Liver (tissue), 9 donors: ENCODE results near the gene GSKIP. TPM values are rescaled to one million over a fixed set of nuclear protein-coding genes. Genes with fewer than 3 reads are reported as not detected.

Experiments
- DNase-seq: peaks from one replicate; pipeline ENCODE4 v3.0.0-alpha.2; 2017; ENCODE audit warnings: low spot score
- H3K27ac ChIP-seq, 2 donors: one replicate each; pipeline ENCODE4 v1.7.0; 2013; ENCODE audit warnings: inconsistent platforms in 2 of 2, low read length in 2 of 2, control low read depth in 1 of 2, low read depth in 1 of 2, mild to moderate bottlenecking in 1 of 2
- H3K27me3 ChIP-seq, 4 donors: one replicate each; pipeline versions ENCODE4 v1.6.1 to v1.7.0; 2013; ENCODE audit warnings: low read length in 3 of 4, inconsistent platforms in 1 of 4, mild to moderate bottlenecking in 1 of 4, moderate library complexity in 1 of 4; ENCODE audit not compliant: control insufficient read depth in 4 of 4, insufficient read depth in 4 of 4
- H3K36me3 ChIP-seq, 4 donors: one replicate each; pipeline versions ENCODE4 v1.6.1 to v1.7.0; 2013; ENCODE audit warnings: low read length in 3 of 4, mild to moderate bottlenecking in 3 of 4, low read depth in 1 of 4, moderate library complexity in 1 of 4; ENCODE audit not compliant: control insufficient read depth in 4 of 4, insufficient read depth in 3 of 4
- H3K4me1 ChIP-seq, 4 donors: one replicate each; pipeline versions ENCODE4 v1.6.1 to v1.7.0; 2013; ENCODE audit warnings: low read length in 3 of 4, mild to moderate bottlenecking in 3 of 4, moderate library complexity in 1 of 4; ENCODE audit not compliant: control insufficient read depth in 4 of 4, insufficient read depth in 4 of 4
- H3K4me3 ChIP-seq, 3 donors: one replicate each; pipeline versions ENCODE4 v1.6.1 to v1.7.0; 2013; ENCODE audit warnings: low read length in 3 of 3, control low read depth in 1 of 3, low read depth in 1 of 3, mild to moderate bottlenecking in 1 of 3
- H3K9ac ChIP-seq, 2 donors: one replicate each; pipeline ENCODE4 v1.7.0; 2013; ENCODE audit warnings: low read length in 2 of 2, mild to moderate bottlenecking in 2 of 2, moderate library complexity in 2 of 2, control low read depth in 1 of 2, low read depth in 1 of 2
- H3K9me3 ChIP-seq, 4 donors: one replicate each; pipeline versions ENCODE4 v1.6.1 to v1.7.0; 2013; ENCODE audit warnings: low read length in 3 of 4; ENCODE audit not compliant: control insufficient read depth in 4 of 4
- ATF3 ChIP-seq: IDR thresholded peaks from 2 replicates; pipeline ENCODE4 v1.6.1; 2016; ENCODE audit warnings: antibody characterized with exemption
- EGR1 ChIP-seq, 2 donors: IDR thresholded peaks; 2 replicates each; pipeline ENCODE4 v1.6.1; 2016 to 2018; ENCODE audit warnings: antibody characterized with exemption in 2 of 2, low read depth in 2 of 2
- FOXA1 ChIP-seq: IDR thresholded peaks from 2 replicates; pipeline ENCODE4 v1.6.1; 2016; ENCODE audit warnings: antibody characterized with exemption
- FOXA2 ChIP-seq: IDR thresholded peaks from 2 replicates; pipeline ENCODE4 v1.6.1; 2016; ENCODE audit warnings: antibody characterized with exemption
- GABPA ChIP-seq, 2 donors: IDR thresholded peaks in 1 of 2; conservative IDR thresholded peaks in 1 of 2; 2 replicates each; pipeline ENCODE4 v1.6.1; 2016; ENCODE audit warnings: antibody characterized with exemption in 2 of 2, mild to moderate bottlenecking in 1 of 2, moderate library complexity in 1 of 2
- HNF4A ChIP-seq, 2 donors: conservative IDR thresholded peaks; 2 replicates each; pipeline ENCODE4 v1.6.1; 2016; ENCODE audit warnings: antibody characterized with exemption in 2 of 2, mild to moderate bottlenecking in 2 of 2
- HNF4G ChIP-seq: IDR thresholded peaks from 2 replicates; pipeline ENCODE4 v1.6.1; 2016; ENCODE audit warnings: antibody characterized with exemption
- JUND ChIP-seq, 2 donors: IDR thresholded peaks; 2 replicates each; pipeline ENCODE4 v1.6.1; 2016; ENCODE audit warnings: antibody characterized with exemption in 2 of 2
- NR2F2 ChIP-seq: IDR thresholded peaks from 2 replicates; pipeline ENCODE4 v1.6.1; 2016; ENCODE audit warnings: antibody characterized with exemption
- RAD21 ChIP-seq, 2 donors: IDR thresholded peaks; 2 replicates each; pipeline ENCODE4 v1.6.1; 2016; ENCODE audit warnings: antibody characterized with exemption in 2 of 2, mild to moderate bottlenecking in 2 of 2
- RXRA ChIP-seq, 2 donors: IDR thresholded peaks; 2 replicates each; pipeline ENCODE4 v1.6.1; 2017 to 2018; ENCODE audit warnings: antibody characterized with exemption in 2 of 2, mild to moderate bottlenecking in 1 of 2
- SP1 ChIP-seq: IDR thresholded peaks from 2 replicates; pipeline ENCODE4 v1.6.1; 2018; ENCODE audit warnings: antibody characterized with exemption, mild to moderate bottlenecking
- TAF1 ChIP-seq: conservative IDR thresholded peaks from 2 replicates; pipeline ENCODE4 v1.6.1; 2016; ENCODE audit warnings: antibody characterized with exemption, mild to moderate bottlenecking
- YY1 ChIP-seq: IDR thresholded peaks from 2 replicates; pipeline ENCODE4 v1.6.1; 2016; ENCODE audit warnings: antibody characterized with exemption, mild to moderate bottlenecking
- WGBS: extraction: QIAGEN DNeasy Blood & Tissue Kit; methylation state at CpG from one replicate; pipeline ENCODE4 v1.1.7; 2013; 5-methylcytosine and 5-hydroxymethylcytosine counted together
- polyA plus RNA-seq, 2 donors: library from polyadenylated mRNA; stranded (reverse) in 1 of 2; unstranded in 1 of 2; fragments of 200-250 nt in 1 of 2; fragments of >200 nt in 1 of 2; fragmentation: Nextera tagmentation in 1 of 2; extraction: Ambion mirVana in 1 of 2; gene quantifications; one replicate each; pipeline versions ENCODE4 v1.2.1 to v1.2.3, GENCODE V29; 2013 to 2015
- total RNA-seq, 2 donors: library from RNA; depleted of rRNA; stranded (reverse); fragments of >200 nt; gene quantifications; one replicate each; pipeline ENCODE4 v1.2.3, GENCODE V29; 2014
- TF ChIP-seq, protein P1 (sequence below): fragments of 150-350 bp; IDR thresholded peaks from 2 replicates; pipeline ENCODE4 v1.5.1; 2017; ENCODE audit warnings: improper control_type of control experiment, low read depth, low read length; ENCODE audit not compliant: missing input control
- TF ChIP-seq, protein P2 (sequence below): IDR thresholded peaks from 2 replicates; pipeline ENCODE4 v1.6.1; 2016; ENCODE audit warnings: antibody characterized with exemption, mild to moderate bottlenecking
- TF ChIP-seq, protein P3 (sequence below): IDR thresholded peaks from 2 replicates; pipeline ENCODE4 v1.6.1; 2016; ENCODE audit warnings: antibody characterized with exemption
- TF ChIP-seq, protein P4 (sequence below): IDR thresholded peaks from 2 replicates; pipeline ENCODE4 v1.6.1; 2016; ENCODE audit warnings: antibody characterized with exemption
- donor health status: healthy.
- donor health status: healthy.
- donor health status: healthy.
- donor health status: healthy.
- donor health status: healthy.

Gene GSKIP
- total and polyA plus RNA-seq, 4 donors, result 10.9 to 23.7 (median 14.4) TPM

GRCh38 chr14:96352708-96353107 lies 10.6 kb upstream of the GSKIP start (continued):
- TF ChIP-seq, protein P1, sequence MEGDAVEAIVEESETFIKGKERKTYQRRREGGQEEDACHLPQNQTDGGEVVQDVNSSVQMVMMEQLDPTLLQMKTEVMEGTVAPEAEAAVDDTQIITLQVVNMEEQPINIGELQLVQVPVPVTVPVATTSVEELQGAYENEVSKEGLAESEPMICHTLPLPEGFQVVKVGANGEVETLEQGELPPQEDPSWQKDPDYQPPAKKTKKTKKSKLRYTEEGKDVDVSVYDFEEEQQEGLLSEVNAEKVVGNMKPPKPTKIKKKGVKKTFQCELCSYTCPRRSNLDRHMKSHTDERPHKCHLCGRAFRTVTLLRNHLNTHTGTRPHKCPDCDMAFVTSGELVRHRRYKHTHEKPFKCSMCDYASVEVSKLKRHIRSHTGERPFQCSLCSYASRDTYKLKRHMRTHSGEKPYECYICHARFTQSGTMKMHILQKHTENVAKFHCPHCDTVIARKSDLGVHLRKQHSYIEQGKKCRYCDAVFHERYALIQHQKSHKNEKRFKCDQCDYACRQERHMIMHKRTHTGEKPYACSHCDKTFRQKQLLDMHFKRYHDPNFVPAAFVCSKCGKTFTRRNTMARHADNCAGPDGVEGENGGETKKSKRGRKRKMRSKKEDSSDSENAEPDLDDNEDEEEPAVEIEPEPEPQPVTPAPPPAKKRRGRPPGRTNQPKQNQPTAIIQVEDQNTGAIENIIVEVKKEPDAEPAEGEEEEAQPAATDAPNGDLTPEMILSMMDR, result no peak

DNA sequence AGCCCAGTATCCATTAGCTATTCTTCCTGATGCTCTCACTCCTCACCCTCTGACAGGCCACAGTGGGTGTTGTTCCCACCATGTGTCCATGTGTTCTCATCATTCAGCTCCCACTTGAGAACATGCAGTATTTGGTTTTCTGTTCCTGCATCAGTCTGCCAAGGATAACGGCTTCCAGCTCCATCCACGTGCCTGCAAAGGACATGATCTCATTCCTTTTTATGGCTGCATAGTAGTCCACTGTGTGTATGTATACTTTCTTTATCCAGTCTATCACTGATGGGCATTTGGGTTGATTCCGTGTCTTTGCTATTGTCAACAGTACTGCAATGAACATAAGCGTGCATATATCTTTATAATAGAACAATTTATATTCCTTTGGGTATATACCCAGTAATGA lies 9.1 kb upstream of the GSKIP start:
- Histone ChIP-seq H3K27ac (no peak overlapping the region), H3K4me1 (peaks cover 0 to 1% (median 0%) of the 10 kb centered on the region in 4 donors), H3K27me3 (no peaks in the 10 kb centered on the region), H3K4me3 (no peak overlapping the region), H3K9me3 (no peaks in the 10 kb centered on the region), H3K9ac (no peak overlapping the region), H3K36me3 (peaks cover 0 to 3% (median 0%) of the 10 kb centered on the region in 4 donors)
- 97% methylated on average over 4 of the region's 4 CpGs for WGBS
- DNase-seq, result no peak
- TF ChIP-seq JUND (IDR thresholded peaks at IDR 0.05) (no peak), FOXA2 (no peak)

- no peak overlapping the region for H3K4me3 ChIP-seq
- DNase-seq, result no peak
- no peaks in the 10 kb centered on the region for H3K27me3 ChIP-seq
- no peak overlapping the region for H3K9ac ChIP-seq
- peaks cover 1 to 13% (median 8%) of the 10 kb centered on the region in 4 donors for H3K4me1 ChIP-seq
- H3K9me3 ChIP-seq, result no peaks in the 10 kb centered on the region
- H3K36me3 ChIP-seq, result peaks cover 0 to 3% (median 0%) of the 10 kb centered on the region in 4 donors
- no peak overlapping the region for H3K27ac ChIP-seq
- TF ChIP-seq RAD21 (IDR thresholded peaks at IDR 0.05) (no peak), TAF1 (no peak), ATF3 (no peak), FOXA1 (no peak), HNF4G (no peak), HNF4A (conservative IDR thresholded peaks at IDR 0.05) (no peak), YY1 (no peak), NR2F2 (no peak), SP1 (no peak), GABPA (IDR thresholded peaks at IDR 0.05 in 1 of 2, conservative IDR thresholded peaks at IDR 0.05 in 1 of 2) (no peak), RXRA (IDR thresholded peaks at IDR 0.05) (no peak), FOXA2 (no peak), EGR1 (IDR thresholded peaks at IDR 0.05; ENCODE audit: low read depth in 2 of 2) (no peak), JUND (IDR thresholded peaks at IDR 0.05) (no peak)
- TF ChIP-seq, protein P2, sequence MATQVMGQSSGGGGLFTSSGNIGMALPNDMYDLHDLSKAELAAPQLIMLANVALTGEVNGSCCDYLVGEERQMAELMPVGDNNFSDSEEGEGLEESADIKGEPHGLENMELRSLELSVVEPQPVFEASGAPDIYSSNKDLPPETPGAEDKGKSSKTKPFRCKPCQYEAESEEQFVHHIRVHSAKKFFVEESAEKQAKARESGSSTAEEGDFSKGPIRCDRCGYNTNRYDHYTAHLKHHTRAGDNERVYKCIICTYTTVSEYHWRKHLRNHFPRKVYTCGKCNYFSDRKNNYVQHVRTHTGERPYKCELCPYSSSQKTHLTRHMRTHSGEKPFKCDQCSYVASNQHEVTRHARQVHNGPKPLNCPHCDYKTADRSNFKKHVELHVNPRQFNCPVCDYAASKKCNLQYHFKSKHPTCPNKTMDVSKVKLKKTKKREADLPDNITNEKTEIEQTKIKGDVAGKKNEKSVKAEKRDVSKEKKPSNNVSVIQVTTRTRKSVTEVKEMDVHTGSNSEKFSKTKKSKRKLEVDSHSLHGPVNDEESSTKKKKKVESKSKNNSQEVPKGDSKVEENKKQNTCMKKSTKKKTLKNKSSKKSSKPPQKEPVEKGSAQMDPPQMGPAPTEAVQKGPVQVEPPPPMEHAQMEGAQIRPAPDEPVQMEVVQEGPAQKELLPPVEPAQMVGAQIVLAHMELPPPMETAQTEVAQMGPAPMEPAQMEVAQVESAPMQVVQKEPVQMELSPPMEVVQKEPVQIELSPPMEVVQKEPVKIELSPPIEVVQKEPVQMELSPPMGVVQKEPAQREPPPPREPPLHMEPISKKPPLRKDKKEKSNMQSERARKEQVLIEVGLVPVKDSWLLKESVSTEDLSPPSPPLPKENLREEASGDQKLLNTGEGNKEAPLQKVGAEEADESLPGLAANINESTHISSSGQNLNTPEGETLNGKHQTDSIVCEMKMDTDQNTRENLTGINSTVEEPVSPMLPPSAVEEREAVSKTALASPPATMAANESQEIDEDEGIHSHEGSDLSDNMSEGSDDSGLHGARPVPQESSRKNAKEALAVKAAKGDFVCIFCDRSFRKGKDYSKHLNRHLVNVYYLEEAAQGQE, result no peak
- TF ChIP-seq, protein P1, result no peak
- TF ChIP-seq, protein P3, sequence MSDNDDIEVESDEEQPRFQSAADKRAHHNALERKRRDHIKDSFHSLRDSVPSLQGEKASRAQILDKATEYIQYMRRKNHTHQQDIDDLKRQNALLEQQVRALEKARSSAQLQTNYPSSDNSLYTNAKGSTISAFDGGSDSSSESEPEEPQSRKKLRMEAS, result no peak
- TF ChIP-seq, protein P4, sequence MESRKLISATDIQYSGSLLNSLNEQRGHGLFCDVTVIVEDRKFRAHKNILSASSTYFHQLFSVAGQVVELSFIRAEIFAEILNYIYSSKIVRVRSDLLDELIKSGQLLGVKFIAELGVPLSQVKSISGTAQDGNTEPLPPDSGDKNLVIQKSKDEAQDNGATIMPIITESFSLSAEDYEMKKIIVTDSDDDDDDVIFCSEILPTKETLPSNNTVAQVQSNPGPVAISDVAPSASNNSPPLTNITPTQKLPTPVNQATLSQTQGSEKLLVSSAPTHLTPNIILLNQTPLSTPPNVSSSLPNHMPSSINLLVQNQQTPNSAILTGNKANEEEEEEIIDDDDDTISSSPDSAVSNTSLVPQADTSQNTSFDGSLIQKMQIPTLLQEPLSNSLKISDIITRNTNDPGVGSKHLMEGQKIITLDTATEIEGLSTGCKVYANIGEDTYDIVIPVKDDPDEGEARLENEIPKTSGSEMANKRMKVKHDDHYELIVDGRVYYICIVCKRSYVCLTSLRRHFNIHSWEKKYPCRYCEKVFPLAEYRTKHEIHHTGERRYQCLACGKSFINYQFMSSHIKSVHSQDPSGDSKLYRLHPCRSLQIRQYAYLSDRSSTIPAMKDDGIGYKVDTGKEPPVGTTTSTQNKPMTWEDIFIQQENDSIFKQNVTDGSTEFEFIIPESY, result no peak
- WGBS, result 95% methylated on average over 3 of the region's 3 CpGs
Measured at GRCh38 chr14:96357216-96357615, 6.1 kb upstream of the GSKIP start.
